ENCODE data around the gene ZNF688. TPM values are rescaled to one million over a fixed set of nuclear protein-coding genes. Genes with fewer than 3 reads are reported as not detected.

ZNF688 gene
- total and polyA plus RNA-seq, 9 of the 15 experiments (the other 6 are each of a cell fraction or from before 2014, with no cell fraction given): 0.48 to 12.9 (median 4.5) TPM

- TF ChIP-seq CREB1 (IDR thresholded peaks at IDR 0.05): no peak
- no peak for TF ChIP-seq CREB1 (CRISPR knock-in tag; IDR thresholded peaks at IDR 0.05)
- TF ChIP-seq NCOA2 (IDR thresholded peaks at IDR 0.05; ENCODE audit: partially characterized antibody in 2 of 2): no peak
- no peak for TF ChIP-seq ZNF224 (CRISPR knock-in tag; IDR thresholded peaks at IDR 0.05)
- TF ChIP-seq HNRNPUL1 (IDR thresholded peaks at IDR 0.05; ENCODE audit: low read length): no peak
- TF ChIP-seq ZC3H4 (CRISPR knock-in tag; IDR thresholded peaks at IDR 0.05; ENCODE audit: borderline replicate concordance): no peak
- TF ChIP-seq ZBTB1 (CRISPR knock-in tag; IDR thresholded peaks at IDR 0.05; ENCODE audit: borderline replicate concordance, low read depth): no peak
- TF ChIP-seq SMARCE1 (IDR thresholded peaks at IDR 0.05): no peak
- no peak for TF ChIP-seq ASH1L (IDR thresholded peaks at IDR 0.05; ENCODE audit: borderline replicate concordance, low read depth, partially characterized antibody)
- TF ChIP-seq RUNX1 (IDR thresholded peaks at IDR 0.05; ENCODE audit: low read depth): no peak
- no peak for TF ChIP-seq BDP1 (IDR thresholded peaks at IDR 0.05; ENCODE audit: insufficient read depth, insufficient read length)
- no peak for TF ChIP-seq BRD9 (IDR thresholded peaks at IDR 0.05; ENCODE audit: low read depth, partially characterized antibody)
- no peak for TF ChIP-seq ZBTB7A (IDR thresholded peaks at IDR 0.05; ENCODE audit: borderline replicate concordance, control insufficient read depth, low read depth, low read length)
- TF ChIP-seq NKRF (IDR thresholded peaks at IDR 0.05; ENCODE audit: borderline replicate concordance): peak; percentile 57; the same call in 1 of the 2 replicates
- no peak for TF ChIP-seq NR3C1 (CRISPR knock-in tag; IDR thresholded peaks at IDR 0.05)
- TF ChIP-seq, protein P1, sequence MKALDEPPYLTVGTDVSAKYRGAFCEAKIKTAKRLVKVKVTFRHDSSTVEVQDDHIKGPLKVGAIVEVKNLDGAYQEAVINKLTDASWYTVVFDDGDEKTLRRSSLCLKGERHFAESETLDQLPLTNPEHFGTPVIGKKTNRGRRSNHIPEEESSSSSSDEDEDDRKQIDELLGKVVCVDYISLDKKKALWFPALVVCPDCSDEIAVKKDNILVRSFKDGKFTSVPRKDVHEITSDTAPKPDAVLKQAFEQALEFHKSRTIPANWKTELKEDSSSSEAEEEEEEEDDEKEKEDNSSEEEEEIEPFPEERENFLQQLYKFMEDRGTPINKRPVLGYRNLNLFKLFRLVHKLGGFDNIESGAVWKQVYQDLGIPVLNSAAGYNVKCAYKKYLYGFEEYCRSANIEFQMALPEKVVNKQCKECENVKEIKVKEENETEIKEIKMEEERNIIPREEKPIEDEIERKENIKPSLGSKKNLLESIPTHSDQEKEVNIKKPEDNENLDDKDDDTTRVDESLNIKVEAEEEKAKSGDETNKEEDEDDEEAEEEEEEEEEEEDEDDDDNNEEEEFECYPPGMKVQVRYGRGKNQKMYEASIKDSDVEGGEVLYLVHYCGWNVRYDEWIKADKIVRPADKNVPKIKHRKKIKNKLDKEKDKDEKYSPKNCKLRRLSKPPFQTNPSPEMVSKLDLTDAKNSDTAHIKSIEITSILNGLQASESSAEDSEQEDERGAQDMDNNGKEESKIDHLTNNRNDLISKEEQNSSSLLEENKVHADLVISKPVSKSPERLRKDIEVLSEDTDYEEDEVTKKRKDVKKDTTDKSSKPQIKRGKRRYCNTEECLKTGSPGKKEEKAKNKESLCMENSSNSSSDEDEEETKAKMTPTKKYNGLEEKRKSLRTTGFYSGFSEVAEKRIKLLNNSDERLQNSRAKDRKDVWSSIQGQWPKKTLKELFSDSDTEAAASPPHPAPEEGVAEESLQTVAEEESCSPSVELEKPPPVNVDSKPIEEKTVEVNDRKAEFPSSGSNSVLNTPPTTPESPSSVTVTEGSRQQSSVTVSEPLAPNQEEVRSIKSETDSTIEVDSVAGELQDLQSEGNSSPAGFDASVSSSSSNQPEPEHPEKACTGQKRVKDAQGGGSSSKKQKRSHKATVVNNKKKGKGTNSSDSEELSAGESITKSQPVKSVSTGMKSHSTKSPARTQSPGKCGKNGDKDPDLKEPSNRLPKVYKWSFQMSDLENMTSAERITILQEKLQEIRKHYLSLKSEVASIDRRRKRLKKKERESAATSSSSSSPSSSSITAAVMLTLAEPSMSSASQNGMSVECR (CRISPR knock-in tag; IDR thresholded peaks at IDR 0.05): no peak
- TF ChIP-seq ZNF384 (IDR thresholded peaks at IDR 0.05; ENCODE audit: low read depth, low read length): no peak
- TF ChIP-seq NBN (IDR thresholded peaks at IDR 0.05; ENCODE audit: low read depth): no peak; the same call in 1 of the 2 replicates
- TF ChIP-seq HNRNPK (IDR thresholded peaks at IDR 0.05; ENCODE audit: low read depth, low read length, poor library complexity, severe bottlenecking): no peak
- no peak for TF ChIP-seq TSC22D4 (tag; IDR thresholded peaks at IDR 0.05)
- TF ChIP-seq ZSCAN32 (CRISPR knock-in tag; IDR thresholded peaks at IDR 0.05): no peak
Observed at GRCh38 chr16:30535106-30535776, 36.3 kb downstream of the ZNF688 start (continued).
